Central memory CD8-positive, alpha-beta T cell (primary cell): ENCODE results near the gene FXYD7.

Experiments used
- ATAC-seq: fragments of 150-1000 bp; cut with Tn5 transposase; replicated peaks from 2 replicates; pipeline ENCODE4 v1.10.0; 2022; ENCODE audit warnings: mild to moderate bottlenecking, moderate FRiP score, moderate number of reproducible peaks; ENCODE audit not compliant: poor library complexity, severe bottlenecking; ENCODE audit errors: extremely low read depth
- DNase-seq, 2 donors: peaks; one replicate each; pipeline ENCODE4 v3.0.0; 2021; ENCODE audit warnings: low spot score in 2 of 2
- H3K27ac Mint-ChIP-seq: one replicate; pipeline ENCODE4 v1.8.0; 2022; ENCODE audit warnings: low read depth, mild to moderate bottlenecking, moderate library complexity, mixed read lengths
- H3K27me3 Mint-ChIP-seq: one replicate; pipeline ENCODE4 v1.8.0; 2022; ENCODE audit warnings: mixed read lengths
- H3K36me3 Mint-ChIP-seq: one replicate; pipeline ENCODE4 v1.8.0; 2022; ENCODE audit warnings: mild to moderate bottlenecking, moderate library complexity, mixed read lengths; ENCODE audit not compliant: insufficient read depth
- H3K4me1 Mint-ChIP-seq: one replicate; pipeline ENCODE4 v1.8.0; 2022; ENCODE audit warnings: mixed read lengths
- H3K4me3 Mint-ChIP-seq: one replicate; pipeline ENCODE4 v1.8.0; 2022; ENCODE audit warnings: mild to moderate bottlenecking, moderate library complexity, mixed read lengths
- H3K9me3 Mint-ChIP-seq: one replicate; pipeline ENCODE4 v1.8.0; 2022; ENCODE audit warnings: mixed read lengths

Gene FXYD7

GRCh38 chr19:35115177-35115951 is 27.7 kb upstream of the FXYD7 start, which contains the start of gene FXYD3:
Gene FXYD3, plus strand, starts transcription at chr19:35115823. Its CDS starts 3,554 bp downstream, at chr19:35119377.
- no peak for DNase-seq
- peaks cover 10% of the 10 kb centered on the region for H3K27me3 Mint-ChIP-seq
- no peak within 1 kb of the TSS for H3K27ac Mint-ChIP-seq
- H3K9me3 Mint-ChIP-seq, result no peaks in the 10 kb centered on the region
- ATAC-seq, result no peak
- no peak within 1 kb of the TSS for H3K4me3 Mint-ChIP-seq
- peaks cover 8% of the 10 kb centered on the region for H3K4me1 Mint-ChIP-seq
- H3K36me3 Mint-ChIP-seq, result no peaks in the 10 kb centered on the region

GRCh38 chr19:35116072-35116801 is 26.8 kb upstream of the FXYD7 start:
- no peaks in the 10 kb centered on the region for H3K36me3 Mint-ChIP-seq
- ATAC-seq, result no peak
- no peak overlapping the region for H3K4me3 Mint-ChIP-seq
- no peak overlapping the region for H3K27ac Mint-ChIP-seq
- no peak for DNase-seq
- no peaks in the 10 kb centered on the region for H3K9me3 Mint-ChIP-seq
- peaks cover 10% of the 10 kb centered on the region for H3K27me3 Mint-ChIP-seq
- peaks cover 8% of the 10 kb centered on the region for H3K4me1 Mint-ChIP-seq

GRCh38 chr19:35117116-35117515 is 25.9 kb upstream of the FXYD7 start:
- Mint-ChIP-seq H3K4me1 (peaks cover 8% of the 10 kb centered on the region), H3K36me3 (no peaks in the 10 kb centered on the region), H3K27ac (no peak overlapping the region), H3K27me3 (peaks cover 3% of the 10 kb centered on the region), H3K4me3 (no peak overlapping the region), H3K9me3 (no peaks in the 10 kb centered on the region)
- ATAC-seq (no peak), DNase-seq (no peak)

- H3K9me3 Mint-ChIP-seq, result no peaks in the 10 kb centered on the region
- ATAC-seq, result no peak
- H3K27ac Mint-ChIP-seq, result no peak overlapping the region
- no peaks in the 10 kb centered on the region for H3K27me3 Mint-ChIP-seq
- no peak for DNase-seq
- peaks cover 8% of the 10 kb centered on the region for H3K4me1 Mint-ChIP-seq
- H3K4me3 Mint-ChIP-seq, result no peak overlapping the region
- H3K36me3 Mint-ChIP-seq, result no peaks in the 10 kb centered on the region
These were observed 25.3 kb upstream of the FXYD7 start for GRCh38 chr19:35117799-35118198.

- H3K9me3 Mint-ChIP-seq, result no peaks in the 10 kb centered on the region
- DNase-seq, result no peak
- H3K27me3 Mint-ChIP-seq, result no peaks in the 10 kb centered on the region
- H3K4me1 Mint-ChIP-seq, result peaks cover 8% of the 10 kb centered on the region
- no peak overlapping the region for H3K4me3 Mint-ChIP-seq
- ATAC-seq, result no peak
- no peaks in the 10 kb centered on the region for H3K36me3 Mint-ChIP-seq
- no peak overlapping the region for H3K27ac Mint-ChIP-seq
These were observed 24.6 kb upstream of the FXYD7 start for GRCh38 chr19:35118268-35119020.

- Mint-ChIP-seq H3K36me3 (no peaks in the 10 kb centered on the region), H3K4me1 (peaks cover 11% of the 10 kb centered on the region), H3K27me3 (no peaks in the 10 kb centered on the region), H3K4me3 (no peak overlapping the region), H3K9me3 (no peaks in the 10 kb centered on the region), H3K27ac (peak overlapping the region; percentile 42)
- ATAC-seq (no peak), DNase-seq (no peak)
These were observed 24.0 kb upstream of the FXYD7 start for GRCh38 chr19:35119091-35119490.

GRCh38 chr19:35119578-35120155 is 23.4 kb upstream of the FXYD7 start:
- Mint-ChIP-seq H3K36me3 (peaks cover 2% of the 10 kb centered on the region), H3K9me3 (no peaks in the 10 kb centered on the region), H3K27ac (peak overlapping the region; percentile 42), H3K27me3 (no peaks in the 10 kb centered on the region), H3K4me3 (no peak overlapping the region), H3K4me1 (peaks cover 13% of the 10 kb centered on the region)
- ATAC-seq (no peak), DNase-seq (no peak)

GRCh38 chr19:35120492-35120891 is 22.6 kb upstream of the FXYD7 start:
- Mint-ChIP-seq H3K27ac (no peak overlapping the region), H3K4me1 (peaks cover 13% of the 10 kb centered on the region), H3K9me3 (no peaks in the 10 kb centered on the region), H3K27me3 (no peaks in the 10 kb centered on the region), H3K36me3 (peaks cover 2% of the 10 kb centered on the region), H3K4me3 (no peak overlapping the region)
- ATAC-seq, result no peak
- no peak for DNase-seq

- Mint-ChIP-seq H3K36me3 (peaks cover 4% of the 10 kb centered on the region), H3K27me3 (no peaks in the 10 kb centered on the region), H3K27ac (no peak overlapping the region), H3K9me3 (no peaks in the 10 kb centered on the region), H3K4me3 (no peak overlapping the region), H3K4me1 (peaks cover 13% of the 10 kb centered on the region)
- no peak for DNase-seq
- ATAC-seq, result no peak
These were observed 22.2 kb upstream of the FXYD7 start for GRCh38 chr19:35120898-35121297.

GRCh38 chr19:35122687-35123551 is 20.1 kb upstream of the FXYD7 start:
- Mint-ChIP-seq H3K9me3 (no peaks in the 10 kb centered on the region), H3K27ac (no peak overlapping the region), H3K4me3 (no peak overlapping the region), H3K27me3 (no peaks in the 10 kb centered on the region), H3K4me1 (peaks cover 13% of the 10 kb centered on the region), H3K36me3 (peaks cover 4% of the 10 kb centered on the region)
- ATAC-seq (no peak), DNase-seq (no peak)

GRCh38 chr19:35123573-35123972 is 19.5 kb upstream of the FXYD7 start:
- no peak for DNase-seq
- H3K4me3 Mint-ChIP-seq, result peak overlapping the region; percentile 87
- no peak overlapping the region for H3K27ac Mint-ChIP-seq

More at GRCh38 chr19:35123573-35123972, 19.5 kb upstream of the FXYD7 start:
- Mint-ChIP-seq H3K36me3 (peaks cover 4% of the 10 kb centered on the region), H3K27me3 (no peaks in the 10 kb centered on the region), H3K9me3 (no peaks in the 10 kb centered on the region), H3K4me1 (peaks cover 13% of the 10 kb centered on the region)
- no peak for ATAC-seq
